Naive thymus-derived CD8-positive, alpha-beta T cell (primary cell): ENCODE data around the gene SLC22A5. TPM values are rescaled to one million over a fixed set of nuclear protein-coding genes. Genes with fewer than 3 reads are reported as not detected.
"Not testable (repeated sequence)": the region's sequence is repeated elsewhere in the genome, so short reads cannot be mapped to it uniquely, and the experiment has no call there.

Source experiments
- ATAC-seq, 2 donors: fragments of 150-1000 bp; cut with Tn5 transposase in 1 of 2; sonication (Bioruptor Pico), chemical (Tn5 transposase) in 1 of 2; 1 replicate in 1 of 2; 2 replicates in 1 of 2; pipeline ENCODE4 v1.10.0; 2021; ENCODE audit warnings: mild to moderate bottlenecking in 2 of 2, moderate library complexity in 2 of 2
- POLR2A ChIA-PET: fragments of 350-600 bp; sonication (Branson Sonifier 250); formaldehyde crosslinking; loops from one replicate; lab custom pipeline; 2021; ENCODE audit warnings: antibody characterized with exemption; lab: Charles Lee
- DNase-seq, 10 donors: peaks; one replicate each; pipeline versions ENCODE4 v3.0.0 to v3.0.0-alpha.2; 2020 to 2022
- H3K27ac Mint-ChIP-seq, 10 donors: one replicate each; pipeline ENCODE4 v1.8.0; 2020 to 2022; ENCODE audit warnings: mild to moderate bottlenecking in 10 of 10, mixed read lengths in 10 of 10, moderate library complexity in 4 of 10, inconsistent platforms in 1 of 10
- H3K27me3 Mint-ChIP-seq, 5 donors: one replicate each; pipeline ENCODE4 v1.8.0; 2021 to 2022; ENCODE audit warnings: mixed read lengths in 5 of 5
- H3K36me3 Mint-ChIP-seq, 3 donors: one replicate each; pipeline ENCODE4 v1.8.0; 2020 to 2022; ENCODE audit warnings: mixed read lengths in 3 of 3, mild to moderate bottlenecking in 2 of 3, inconsistent platforms in 1 of 3
- H3K4me1 Mint-ChIP-seq, 4 donors: one replicate each; pipeline ENCODE4 v1.8.0; 2021 to 2022; ENCODE audit warnings: mixed read lengths in 4 of 4
- H3K4me3 Mint-ChIP-seq, 10 donors: one replicate each; pipeline ENCODE4 v1.8.0; 2020 to 2022; ENCODE audit warnings: mild to moderate bottlenecking in 10 of 10, mixed read lengths in 10 of 10, moderate library complexity in 6 of 10, inconsistent platforms in 1 of 10
- H3K9me3 Mint-ChIP-seq, 9 donors: one replicate each; pipeline ENCODE4 v1.8.0; 2020 to 2022; ENCODE audit warnings: mixed read lengths in 9 of 9, mild to moderate bottlenecking in 3 of 9, inconsistent platforms in 1 of 9, moderate library complexity in 1 of 9
- polyA plus RNA-seq, 3 donors: library from polyadenylated mRNA; unstranded; fragments of 300-500 nt; fragmentation: Illumina TruSeq; gene quantifications; one replicate each; pipeline ENCODE4 v1.2.3, GENCODE V29; 2021
- total RNA-seq, 8 experiments: library from RNA in 2 of 8; stranded (reverse) in 2 of 8; gene quantifications; one replicate each; pipeline ENCODE4 v1.2.3 and lab custom pipeline; 2021 to 2026

Gene SLC22A5
- total and polyA plus RNA-seq, 5 experiments from 2014 or later, result 1.9 to 11.1 (median 3.2) TPM

- Mint-ChIP-seq H3K9me3 (peaks cover 0 to 2% (median 0%) of the 10 kb centered on the region in 9 donors), H3K4me3 (peak overlapping the region in 3 of 10 donors; percentile 2 to 27 (median 22)), H3K4me1 (peaks cover 34 to 75% (median 63%) of the 10 kb centered on the region in 4 donors), H3K27me3 (no peaks in the 10 kb centered on the region), H3K36me3 (no peaks in the 10 kb centered on the region), H3K27ac (peak overlapping the region; percentile 38 to 99 (median 95))
- ATAC-seq, result no peak
- no peak for DNase-seq
- POLR2A ChIA-PET, result interaction anchor here (1.0 to 8.6 kb wide), 6 partner anchors 9 to 90 kb away, joined by 3 to 178 read pairs (median 12); partner anchors contain the start of gene IRF1
Observed at GRCh38 chr5:132406144-132406783, 36.8 kb downstream of the SLC22A5 start.

GRCh38 chr5:132407970-132408369 lies 38.5 kb downstream of the SLC22A5 start:
- Mint-ChIP-seq H3K9me3 (peaks cover 0 to 2% (median 0%) of the 10 kb centered on the region in 9 donors), H3K27me3 (no peaks in the 10 kb centered on the region), H3K4me1 (peaks cover 36 to 80% (median 73%) of the 10 kb centered on the region in 4 donors), H3K36me3 (no peaks in the 10 kb centered on the region), H3K4me3 (peak overlapping the region in 3 of 10 donors; percentile 8 to 46 (median 34)), H3K27ac (peak overlapping the region; percentile 92 to 99 (median 96))
- ATAC-seq (no peak), DNase-seq (no peak)
- POLR2A ChIA-PET, result interaction anchor here (0.6 to 8.6 kb wide), 9 partner anchors 12 to 1644 kb away, joined by 3 to 178 read pairs (median 12); partner anchors contain the start of gene IRF1

GRCh38 chr5:132408456-132408855 lies 38.9 kb downstream of the SLC22A5 start:
- Mint-ChIP-seq H3K4me3 (peak overlapping the region in 5 of 10 donors; percentile 28 to 81 (median 46)), H3K36me3 (peaks cover 0 to 3% (median 0%) of the 10 kb centered on the region in 3 donors), H3K27ac (peak overlapping the region; percentile 92 to 99 (median 96)), H3K4me1 (peaks cover 37 to 83% (median 75%) of the 10 kb centered on the region in 4 donors), H3K27me3 (no peaks in the 10 kb centered on the region), H3K9me3 (peaks cover 0 to 2% (median 0%) of the 10 kb centered on the region in 9 donors)
- ATAC-seq (no peak), DNase-seq (no peak)
- POLR2A ChIA-PET, result interaction anchor here (0.8 to 8.6 kb wide), 7 partner anchors 18 to 89 kb away, joined by 3 to 178 read pairs (median 27); partner anchors contain the start of gene IRF1

GRCh38 chr5:132408965-132409364 lies 39.5 kb downstream of the SLC22A5 start:
- H3K4me3 Mint-ChIP-seq, result peak overlapping the region; percentile 81 to 96 (median 88)
- POLR2A ChIA-PET, result interaction anchor here (0.6 to 8.6 kb wide), 5 partner anchors 18 to 367 kb away, joined by 3 to 178 read pairs (median 62); partner anchors contain the start of gene IRF1
- peak overlapping the region; percentile 92 to 99 (median 96) for H3K27ac Mint-ChIP-seq
- H3K9me3 Mint-ChIP-seq, result peaks cover 0 to 2% (median 0%) of the 10 kb centered on the region in 9 donors
- no peaks in the 10 kb centered on the region for H3K27me3 Mint-ChIP-seq
- peaks cover 0 to 5% (median 2%) of the 10 kb centered on the region in 3 donors for H3K36me3 Mint-ChIP-seq
- ATAC-seq (no peak), DNase-seq (no peak)
- peaks cover 35 to 84% (median 74%) of the 10 kb centered on the region in 4 donors for H3K4me1 Mint-ChIP-seq

GRCh38 chr5:132410451-132411303 lies 41.2 kb downstream of the SLC22A5 start:
- H3K36me3 Mint-ChIP-seq, result peaks cover 0 to 9% (median 5%) of the 10 kb centered on the region in 3 donors
- peak; percentile 78 to 79 for ATAC-seq
- H3K27me3 Mint-ChIP-seq, result no peaks in the 10 kb centered on the region
- peak overlapping the region; percentile 88 to 99 (median 98) for H3K4me3 Mint-ChIP-seq
- H3K4me1 Mint-ChIP-seq, result peaks cover 36 to 91% (median 79%) of the 10 kb centered on the region in 4 donors
- DNase-seq, result peak; percentile 72 to 90 (median 83)
- H3K27ac Mint-ChIP-seq, result peak overlapping the region; percentile 95 to 99 (median 98)
- H3K9me3 Mint-ChIP-seq, result peaks cover 0 to 2% (median 0%) of the 10 kb centered on the region in 9 donors
- POLR2A ChIA-PET, result interaction anchor here (0.7 to 8.6 kb wide), 28 partner anchors 10 to 641 kb away, joined by 3 to 178 read pairs (median 6); partner anchors contain the start of genes HSPA4, IRF1, SLC22A4 and SLC22A5

GRCh38 chr5:132411304-132412013 lies 41.9 kb downstream of the SLC22A5 start:
- Mint-ChIP-seq H3K27me3 (no peaks in the 10 kb centered on the region), H3K4me3 (peak overlapping the region; percentile 88 to 99 (median 98)), H3K36me3 (peaks cover 0 to 9% (median 5%) of the 10 kb centered on the region in 3 donors), H3K27ac (peak overlapping the region; percentile 95 to 99 (median 98)), H3K4me1 (peaks cover 33 to 91% (median 76%) of the 10 kb centered on the region in 4 donors), H3K9me3 (peaks cover 0 to 2% (median 0%) of the 10 kb centered on the region in 9 donors)
- DNase-seq, result peak in 3 of 10 donors; percentile 38 to 69 (median 41)
- peak; percentile 54 to 62 for ATAC-seq
- POLR2A ChIA-PET, result interaction anchor here (0.7 to 8.6 kb wide), 27 partner anchors 9 to 640 kb away, joined by 3 to 178 read pairs (median 7); partner anchors contain the start of genes HSPA4, IRF1, RAD50 and SLC22A4

GRCh38 chr5:132413567-132413966 lies 44.1 kb downstream of the SLC22A5 start:
- Mint-ChIP-seq H3K4me3 (peak overlapping the region in 9 of 10 donors; percentile 66 to 99 (median 98)), H3K27me3 (no peaks in the 10 kb centered on the region), H3K4me1 (peaks cover 31 to 92% (median 75%) of the 10 kb centered on the region in 4 donors), H3K36me3 (peaks cover 0 to 23% (median 5%) of the 10 kb centered on the region in 3 donors), H3K9me3 (peaks cover 0 to under 1% (median 0%) of the 10 kb centered on the region in 9 donors), H3K27ac (peak overlapping the region; percentile 46 to 99 (median 98))
- POLR2A ChIA-PET, result interaction anchor here (0.6 to 6.2 kb wide), 3 partner anchors 13 to 76 kb away, joined by 3 to 79 read pairs (median 3); partner anchors contain the start of gene IRF1
- ATAC-seq, result no peak
- no peak for DNase-seq

- Mint-ChIP-seq H3K4me3 (peak overlapping the region in 8 of 10 donors; percentile 39 to 99 (median 66)), H3K27me3 (no peaks in the 10 kb centered on the region), H3K4me1 (peaks cover 38 to 92% (median 75%) of the 10 kb centered on the region in 4 donors), H3K36me3 (peaks cover 0 to 32% (median 5%) of the 10 kb centered on the region in 3 donors), H3K9me3 (peaks cover 0 to 2% (median 0%) of the 10 kb centered on the region in 9 donors), H3K27ac (peak overlapping the region in 8 of 10 donors; percentile 38 to 99 (median 83))
- ATAC-seq (no peak), DNase-seq (no peak)
- POLR2A ChIA-PET, result interaction anchor here (0.8 to 6.2 kb wide), 9 partner anchors 11 to 81 kb away, joined by 3 to 79 read pairs (median 5); partner anchors contain the start of gene IRF1
Observed at GRCh38 chr5:132414634-132415378, 45.3 kb downstream of the SLC22A5 start.

- H3K27ac Mint-ChIP-seq, result peak overlapping the region in 9 of 10 donors; percentile 12 to 98 (median 71)
- POLR2A ChIA-PET, result interaction anchor here (1.0 to 6.2 kb wide), 8 partner anchors 10 to 81 kb away, joined by 3 to 79 read pairs (median 6); partner anchors contain the start of gene IRF1
Observed at GRCh38 chr5:132415516-132415915, 46.0 kb downstream of the SLC22A5 start.

GRCh38 chr5:132416306-132417009 lies 46.9 kb downstream of the SLC22A5 start:
- peak overlapping the region in 1 of 10 donors; percentile 47 for H3K4me3 Mint-ChIP-seq
- peak overlapping the region in 8 of 10 donors; percentile 12 to 98 (median 65) for H3K27ac Mint-ChIP-seq
- ATAC-seq (no peak), DNase-seq (no peak)
- POLR2A ChIA-PET, result interaction anchor here (0.7 to 6.2 kb wide), 6 partner anchors 9 to 80 kb away, joined by 4 to 79 read pairs (median 8); partner anchors contain the start of gene IRF1
- peaks cover 46 to 100% (median 90%) of the 10 kb centered on the region in 4 donors for H3K4me1 Mint-ChIP-seq
- H3K27me3 Mint-ChIP-seq, result no peaks in the 10 kb centered on the region
- H3K36me3 Mint-ChIP-seq, result peaks cover 0 to 37% (median 6%) of the 10 kb centered on the region in 3 donors
- peaks cover 0 to 2% (median 0%) of the 10 kb centered on the region in 9 donors for H3K9me3 Mint-ChIP-seq

More at GRCh38 chr5:132415516-132415915, 46.0 kb downstream of the SLC22A5 start:
- ATAC-seq, H3K27me3 Mint-ChIP-seq, H3K9me3 Mint-ChIP-seq, DNase-seq: not testable (repeated sequence)
- peaks cover 42 to 93% (median 82%) of the 10 kb centered on the region in 4 donors for H3K4me1 Mint-ChIP-seq
- peaks cover 0 to 36% (median 6%) of the 10 kb centered on the region in 3 donors for H3K36me3 Mint-ChIP-seq
- peak overlapping the region in 2 of 10 donors; percentile 37 to 47 for H3K4me3 Mint-ChIP-seq
